Measurements from ENCODE around the gene NOP9. TPM values are rescaled to one million over a fixed set of nuclear protein-coding genes. Genes with fewer than 3 reads are reported as not detected.
A peak's percentile ranks its signal among the peaks of the same experiment; 100 is the strongest.

The NOP9 gene
- total and polyA plus RNA-seq, 7 donors, result 11.4 to 38.8 (median 36.7) TPM

- Histone ChIP-seq H3K4me3 (no peak overlapping the region), H3K27me3 (ENCODE audit: insufficient read depth in 3 of 3, low read length in 2 of 3) (no peaks in the 10 kb centered on the region), H3K4me1 (no peaks in the 10 kb centered on the region), H3K36me3 (ENCODE audit: insufficient read depth in 1 of 2, low read depth in 1 of 2) (no peaks in the 10 kb centered on the region), H3K27ac (no peak overlapping the region), H3K9me3 (no peaks in the 10 kb centered on the region)
- WGBS, 3 donors, result 82 to 89% (median 87%) methylated on average over 11 of the region's 11 CpGs
- peak in 1 of 2 donors; percentile 52 for DNase-seq
- TF ChIP-seq, protein P1, sequence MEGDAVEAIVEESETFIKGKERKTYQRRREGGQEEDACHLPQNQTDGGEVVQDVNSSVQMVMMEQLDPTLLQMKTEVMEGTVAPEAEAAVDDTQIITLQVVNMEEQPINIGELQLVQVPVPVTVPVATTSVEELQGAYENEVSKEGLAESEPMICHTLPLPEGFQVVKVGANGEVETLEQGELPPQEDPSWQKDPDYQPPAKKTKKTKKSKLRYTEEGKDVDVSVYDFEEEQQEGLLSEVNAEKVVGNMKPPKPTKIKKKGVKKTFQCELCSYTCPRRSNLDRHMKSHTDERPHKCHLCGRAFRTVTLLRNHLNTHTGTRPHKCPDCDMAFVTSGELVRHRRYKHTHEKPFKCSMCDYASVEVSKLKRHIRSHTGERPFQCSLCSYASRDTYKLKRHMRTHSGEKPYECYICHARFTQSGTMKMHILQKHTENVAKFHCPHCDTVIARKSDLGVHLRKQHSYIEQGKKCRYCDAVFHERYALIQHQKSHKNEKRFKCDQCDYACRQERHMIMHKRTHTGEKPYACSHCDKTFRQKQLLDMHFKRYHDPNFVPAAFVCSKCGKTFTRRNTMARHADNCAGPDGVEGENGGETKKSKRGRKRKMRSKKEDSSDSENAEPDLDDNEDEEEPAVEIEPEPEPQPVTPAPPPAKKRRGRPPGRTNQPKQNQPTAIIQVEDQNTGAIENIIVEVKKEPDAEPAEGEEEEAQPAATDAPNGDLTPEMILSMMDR (IDR thresholded peaks at IDR 0.05), result no peak
- no peak for ATAC-seq
- intact Hi-C loops (cut with DNase I), result no loop called here
Measured at GRCh38 chr14:24277606-24278321, 21.9 kb upstream of the NOP9 start.

- H3K36me3 ChIP-seq (ENCODE audit: insufficient read depth in 1 of 2, low read depth in 1 of 2), result no peaks in the 10 kb centered on the region
- DNase-seq, result no peak
- ATAC-seq, result no peak
- intact Hi-C loops (cut with DNase I), result no loop called here
- no peak overlapping the region for H3K27ac ChIP-seq
- H3K9me3 ChIP-seq, result no peaks in the 10 kb centered on the region
- no peak overlapping the region for H3K4me3 ChIP-seq
- 93 to 98% (median 94%) methylated on average over 5 of the region's 5 CpGs for WGBS, 3 donors
- H3K4me1 ChIP-seq, result no peaks in the 10 kb centered on the region
- no peaks in the 10 kb centered on the region for H3K27me3 ChIP-seq (ENCODE audit: insufficient read depth in 3 of 3, low read length in 2 of 3)
- TF ChIP-seq, protein P1 (IDR thresholded peaks at IDR 0.05), result no peak
Measured at GRCh38 chr14:24278424-24278823, 21.2 kb upstream of the NOP9 start.

DNA sequence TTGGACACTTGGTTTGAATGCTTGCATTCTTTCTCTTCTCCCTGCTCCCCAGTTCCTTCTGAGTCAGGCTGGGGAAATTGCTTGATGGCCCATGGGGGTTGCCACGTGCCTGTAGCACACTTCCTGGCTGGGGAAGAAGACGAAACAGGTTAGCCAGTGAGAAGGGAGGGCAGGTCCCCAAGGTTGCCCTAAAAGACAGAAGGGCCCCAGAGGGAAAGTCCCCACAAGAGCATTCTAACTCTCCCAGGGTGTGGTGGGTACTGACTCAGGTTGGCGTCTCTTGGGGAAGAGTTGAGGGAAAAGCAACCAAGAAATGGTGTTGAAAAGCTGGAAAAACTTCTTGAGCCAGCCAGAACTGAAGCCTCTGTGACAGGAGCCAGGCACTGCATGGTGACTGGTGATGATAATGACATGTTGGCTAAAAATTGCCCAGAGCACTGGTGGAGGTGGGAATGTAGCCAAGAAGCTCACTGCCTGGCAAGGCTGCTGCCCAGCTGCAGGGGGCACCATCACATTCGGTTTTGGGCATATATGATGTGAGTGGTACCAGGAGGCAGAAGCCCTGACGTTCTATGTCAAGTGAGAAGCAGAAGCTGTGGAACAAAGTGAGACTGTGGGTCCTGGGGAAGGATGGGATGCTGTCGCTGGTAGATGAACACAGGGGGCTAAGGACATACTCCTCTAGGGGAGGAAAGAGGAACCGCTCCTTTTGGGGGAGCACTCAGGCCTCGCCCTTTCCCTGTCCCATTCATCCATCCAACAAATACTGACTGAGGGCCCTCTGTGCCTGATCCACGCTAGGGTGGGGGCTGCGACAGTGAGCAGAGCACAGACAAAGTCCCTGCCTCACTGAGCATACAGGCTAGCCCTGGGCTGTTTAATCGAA is 20.1 kb upstream of the NOP9 start:
- DNase-seq (no peak), ATAC-seq (peak in 1 of 4 donors; percentile 47)
- H3K4me3 ChIP-seq, result no peak overlapping the region
- no peak overlapping the region for H3K27ac ChIP-seq
- TF ChIP-seq, protein P1 (IDR thresholded peaks at IDR 0.05), result no peak
- no peaks in the 10 kb centered on the region for H3K4me1 ChIP-seq
- 65 to 69% (median 68%) methylated on average over 11 of the region's 11 CpGs for WGBS, 3 donors
- no peaks in the 10 kb centered on the region for H3K9me3 ChIP-seq
- H3K27me3 ChIP-seq (ENCODE audit: insufficient read depth in 3 of 3, low read length in 2 of 3), result no peaks in the 10 kb centered on the region
- intact Hi-C loops (cut with DNase I), result no loop called here
- no peaks in the 10 kb centered on the region for H3K36me3 ChIP-seq (ENCODE audit: insufficient read depth in 1 of 2, low read depth in 1 of 2)

GRCh38 chr14:24280797-24281460 is 18.7 kb upstream of the NOP9 start:
- DNase-seq, result no peak
- no peaks in the 10 kb centered on the region for H3K27me3 ChIP-seq (ENCODE audit: insufficient read depth in 3 of 3, low read length in 2 of 3)
- 65 to 74% (median 68%) methylated on average over 6 of the region's 6 CpGs for whole genome bisulfite sequencing, 3 donors
- H3K27ac ChIP-seq, result no peak overlapping the region
- ATAC-seq, result no peak
- no peaks in the 10 kb centered on the region for H3K4me1 ChIP-seq
- no peak overlapping the region for H3K4me3 ChIP-seq
- H3K36me3 ChIP-seq (ENCODE audit: insufficient read depth in 1 of 2, low read depth in 1 of 2), result no peaks in the 10 kb centered on the region
- intact Hi-C loops (cut with DNase I), result no loop called here
- TF ChIP-seq, protein P1 (IDR thresholded peaks at IDR 0.05), result no peak
- H3K9me3 ChIP-seq, result no peaks in the 10 kb centered on the region

All from psoas muscle (tissue), 8 donors.